H9 (cell line): ENCODE results near the gene E2F4. TPM values are rescaled to one million over a fixed set of nuclear protein-coding genes. Genes with fewer than 3 reads are reported as not detected.

Source experiments
- DNase-seq: peaks from one replicate; pipeline ENCODE4 v3.0.0-alpha.2; 2017
- H2AFZ ChIP-seq: one replicate; pipeline ENCODE4 v1.6.1; 2013; ENCODE audit warnings: mild to moderate bottlenecking, low read length, control low read depth, moderate library complexity
- H2AK5ac ChIP-seq: 2 replicates; pipeline ENCODE4 v1.6.1; 2013; ENCODE audit warnings: low read length, control low read depth, mixed read lengths; ENCODE audit not compliant: insufficient read length
- H2BK120ac ChIP-seq: one replicate; pipeline ENCODE4 v1.6.1; 2013; ENCODE audit warnings: low read depth, mild to moderate bottlenecking, low read length, control low read depth, inconsistent platforms; ENCODE audit not compliant: poor library complexity, severe bottlenecking
- H2BK12ac ChIP-seq: 2 replicates; pipeline ENCODE4 v1.6.1; 2013; ENCODE audit warnings: low read length, control low read depth, mixed read lengths, low read depth; ENCODE audit not compliant: insufficient read length
- H2BK15ac ChIP-seq: 2 replicates; pipeline ENCODE4 v1.6.1; 2013; ENCODE audit warnings: low read depth, low read length, control low read depth
- H2BK20ac ChIP-seq: one replicate; pipeline ENCODE4 v1.6.1; 2013; ENCODE audit warnings: low read depth, mild to moderate bottlenecking, low read length, control low read depth, inconsistent platforms; ENCODE audit not compliant: poor library complexity, severe bottlenecking
- H2BK5ac ChIP-seq: 2 replicates; pipeline ENCODE4 v1.6.1; 2013; ENCODE audit warnings: low read length, control low read depth, mixed read lengths; ENCODE audit not compliant: insufficient read length
- H3K14ac ChIP-seq: 2 replicates; pipeline ENCODE4 v1.6.1; 2013; ENCODE audit warnings: low read length, control low read depth; ENCODE audit not compliant: insufficient read depth
- H3K18ac ChIP-seq: 2 replicates; pipeline ENCODE4 v1.6.1; 2013; ENCODE audit warnings: low read depth, mild to moderate bottlenecking, mixed read lengths, low read length, control low read depth; ENCODE audit not compliant: insufficient read length
- H3K23ac ChIP-seq: 2 replicates; pipeline ENCODE4 v1.6.1; 2013; ENCODE audit warnings: low read length, control low read depth, mixed read lengths, low read depth; ENCODE audit not compliant: insufficient read length
- H3K23me2 ChIP-seq: 2 replicates; pipeline ENCODE4 v1.6.1; 2013; ENCODE audit warnings: low read depth, mild to moderate bottlenecking, mixed read lengths, low read length, control low read depth; ENCODE audit not compliant: insufficient read length, poor library complexity, severe bottlenecking
- H3K27ac ChIP-seq: 2 replicates; pipeline ENCODE4 v1.5.1; 2013; ENCODE audit warnings: low read length, control low read depth, mixed read lengths, low read depth; ENCODE audit not compliant: insufficient read length
- H3K27me3 ChIP-seq: 2 replicates; pipeline ENCODE4 v1.6.1; 2013; ENCODE audit warnings: low read length, control low read depth, inconsistent platforms; ENCODE audit not compliant: insufficient read depth
- H3K4ac ChIP-seq: 2 replicates; pipeline ENCODE4 v1.6.1; 2013; ENCODE audit warnings: low read depth, mild to moderate bottlenecking, control low read depth, inconsistent platforms, low read length, moderate library complexity
- H3K4me1 ChIP-seq: 2 replicates; pipeline ENCODE4 v1.6.1; 2013; ENCODE audit warnings: low read length, control low read depth, inconsistent platforms; ENCODE audit not compliant: insufficient read depth
- H3K4me2 ChIP-seq: 2 replicates; pipeline ENCODE4 v1.6.1; 2013; ENCODE audit warnings: low read length, control low read depth, mixed read lengths; ENCODE audit not compliant: insufficient read length, insufficient read depth
- H3K56ac ChIP-seq: 2 replicates; pipeline ENCODE4 v1.6.1; 2013; ENCODE audit warnings: low read depth, mild to moderate bottlenecking, mixed read lengths, low read length, control low read depth; ENCODE audit not compliant: insufficient read length
- H3K79me1 ChIP-seq: 2 replicates; pipeline ENCODE4 v1.6.1; 2013; ENCODE audit warnings: low read depth, mild to moderate bottlenecking, moderate library complexity, low read length, control low read depth, inconsistent platforms; ENCODE audit not compliant: insufficient read depth, poor library complexity, severe bottlenecking
- H3K79me2 ChIP-seq: 2 replicates; pipeline ENCODE4 v1.6.1; 2013; ENCODE audit warnings: low read length, control low read depth, inconsistent platforms; ENCODE audit not compliant: insufficient read depth
- H3K9ac ChIP-seq: 2 replicates; pipeline ENCODE4 v1.6.1; 2013; ENCODE audit warnings: low read length, control low read depth, mixed read lengths; ENCODE audit not compliant: insufficient read length; ENCODE audit errors: extremely low read depth
- H3K9me3 ChIP-seq: one replicate; pipeline ENCODE4 v1.6.1; 2013; ENCODE audit warnings: low read depth, low read length, inconsistent platforms; ENCODE audit not compliant: control insufficient read depth
- H3T11ph ChIP-seq: one replicate; pipeline ENCODE4 v1.6.1; 2013; ENCODE audit warnings: mild to moderate bottlenecking, low read length, control low read depth, inconsistent platforms
- H4K20me1 ChIP-seq: one replicate; pipeline ENCODE4 v1.6.1; 2013; ENCODE audit not compliant: control insufficient read depth, insufficient read length, insufficient read depth
- H4K5ac ChIP-seq: 2 replicates; pipeline ENCODE4 v1.6.1; 2013; ENCODE audit warnings: low read depth, mild to moderate bottlenecking, mixed read lengths, low read length, control low read depth; ENCODE audit not compliant: insufficient read length
- H4K8ac ChIP-seq: replicated peaks from 2 replicates; pipeline ENCODE4 v1.6.1; 2013; ENCODE audit warnings: low read length, control low read depth, mixed read lengths, low read depth; ENCODE audit not compliant: insufficient read length
- H4K91ac ChIP-seq: 2 replicates; pipeline ENCODE4 v1.6.1; 2013; ENCODE audit warnings: low read depth, mild to moderate bottlenecking, moderate library complexity, mixed read lengths, low read length, control low read depth; ENCODE audit not compliant: insufficient read length
- H3K27ac Mint-ChIP-seq, 3 experiments: 2 replicates in 2 of 3; 3 replicates in 1 of 3; pipeline ENCODE4 v1.8.0; 2020 to 2021; ENCODE audit warnings: mixed read lengths in 3 of 3, mild to moderate bottlenecking in 1 of 3, moderate library complexity in 1 of 3
- H3K27me3 Mint-ChIP-seq: 2 replicates; pipeline ENCODE4 v1.8.0; 2021; ENCODE audit warnings: low read depth, mild to moderate bottlenecking, moderate library complexity, mixed read lengths
- H3K36me3 Mint-ChIP-seq, 3 experiments: 2 replicates in 2 of 3; 3 replicates in 1 of 3; pipeline ENCODE4 v1.8.0; 2020 to 2021; ENCODE audit warnings: low read depth in 3 of 3, mixed read lengths in 3 of 3; ENCODE audit not compliant: insufficient read depth in 1 of 3
- H3K4me1 Mint-ChIP-seq, 2 experiments: 2 replicates each; pipeline ENCODE4 v1.8.0; 2020; ENCODE audit warnings: mixed read lengths in 2 of 2
- H3K4me3 Mint-ChIP-seq, 2 experiments: 2 replicates in 1 of 2; 3 replicates in 1 of 2; pipeline ENCODE4 v1.8.0; 2020 to 2021; ENCODE audit warnings: mild to moderate bottlenecking in 2 of 2, mixed read lengths in 2 of 2, moderate library complexity in 1 of 2
- H3K9me3 Mint-ChIP-seq, 2 experiments: 2 replicates in 1 of 2; 3 replicates in 1 of 2; pipeline ENCODE4 v1.8.0; 2020; ENCODE audit warnings: mild to moderate bottlenecking in 2 of 2, mixed read lengths in 2 of 2, moderate library complexity in 1 of 2
- WGBS: extraction: QIAGEN DNeasy Blood & Tissue Kit; methylation state at CpG from one replicate; pipeline ENCODE4 v1.1.7; 2013; ENCODE audit warnings: missing lambda C conversion rate, low lambda C conversion rate, mixed read lengths; ENCODE audit not compliant: insufficient read length; ENCODE audit errors: extremely low coverage; 5-methylcytosine and 5-hydroxymethylcytosine counted together
- total RNA-seq: library from RNA; stranded (reverse); gene quantifications from 2 replicates; pipeline ENCODE4 v1.2.1, GENCODE V29; 2021
- TF ChIP-seq, protein P1 (sequence below): fragments of 200-600 bp; sonication (generic); conservative IDR thresholded peaks from 3 replicates; pipeline ENCODE4 v1.8.0; 2021; ENCODE audit warnings: antibody characterized with exemption, mild to moderate bottlenecking

E2F4 gene
- total RNA-seq, 1 experiment from 2014 or later, result 116 TPM

DNA sequence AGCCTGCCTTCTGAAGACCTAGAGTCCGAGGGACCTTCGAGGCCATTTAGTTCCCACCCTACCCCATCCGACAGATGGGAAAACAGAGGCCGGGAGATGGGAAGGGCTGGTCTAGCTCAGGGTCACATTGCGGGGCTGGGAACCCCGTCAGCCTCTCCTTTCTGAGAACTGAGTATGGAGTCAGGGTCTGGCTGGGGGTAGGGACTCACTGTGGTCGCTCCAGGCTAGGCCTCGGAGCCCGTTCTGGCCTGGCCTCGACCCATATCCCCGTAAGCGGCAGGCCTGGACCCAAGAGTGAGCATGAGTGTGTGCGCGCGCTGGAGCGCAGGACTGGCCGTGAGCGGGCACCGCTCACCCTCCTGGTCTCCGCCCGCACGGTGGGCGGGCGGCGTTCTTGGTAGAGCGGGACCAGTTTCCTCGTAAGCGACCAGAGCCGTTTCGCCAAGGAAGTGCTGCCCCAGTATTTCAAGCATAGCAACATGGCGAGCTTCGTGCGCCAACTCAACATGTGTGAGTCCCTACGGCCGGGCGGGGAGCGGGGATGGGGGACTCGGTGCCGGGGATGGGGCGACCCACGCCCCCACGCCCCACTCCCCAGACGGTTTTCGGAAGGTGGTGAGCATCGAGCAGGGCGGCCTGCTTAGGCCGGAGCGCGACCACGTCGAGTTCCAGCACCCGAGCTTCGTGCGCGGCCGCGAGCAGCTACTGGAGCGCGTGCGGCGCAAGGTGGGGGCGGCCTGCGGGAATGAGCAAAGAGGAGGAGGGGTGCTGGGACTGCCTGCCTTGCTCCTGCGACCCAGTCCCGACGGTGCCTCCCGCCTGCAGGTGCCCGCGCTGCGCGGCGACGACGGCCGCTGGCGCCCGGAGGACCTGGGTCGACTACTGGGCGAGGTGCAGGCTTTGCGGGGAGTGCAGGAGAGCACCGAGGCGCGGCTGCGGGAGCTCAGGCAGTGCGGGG lies 26.6 kb upstream of the E2F4 start:
- Mint-ChIP-seq H3K4me3 (peak overlapping the region; percentile 10 to 68; a peak in 3 of 5 replicates), H3K27ac (no peak overlapping the region), H3K9me3 (peaks cover 3 to 6% of the 10 kb centered on the region in 2 experiments; a peak in 3 of 5 replicates), H3K4me1 (peaks cover 14 to 52% of the 10 kb centered on the region in 2 experiments), H3K27me3 (peaks cover 94% of the 10 kb centered on the region), H3K36me3 (no peaks in the 10 kb centered on the region; a peak in 1 of 7 replicates)
- no peak for DNase-seq
- Histone ChIP-seq H2BK5ac (no peak overlapping the region), H3K4ac (no peak overlapping the region), H3K4me1 (no peaks in the 10 kb centered on the region), H3K23ac (no peak overlapping the region), H2BK120ac (no peak overlapping the region), H3K27ac (no peak overlapping the region), H3K27me3 (peaks cover 87% of the 10 kb centered on the region), H4K5ac (no peak overlapping the region), H3K9ac (no peak overlapping the region), H3K79me1 (no peaks in the 10 kb centered on the region), H3T11ph (no peak overlapping the region), H2BK15ac (no peak overlapping the region), H4K91ac (no peak overlapping the region), H4K8ac (no peak overlapping the region), H2BK20ac (no peak overlapping the region), H3K4me2 (peak overlapping the region; percentile 13), H4K20me1 (no peaks in the 10 kb centered on the region), H3K79me2 (no peaks in the 10 kb centered on the region), H3K9me3 (no peaks in the 10 kb centered on the region), H2AK5ac (no peak overlapping the region), H2BK12ac (no peak overlapping the region), H3K14ac (no peak overlapping the region), H2AFZ (no peak overlapping the region), H3K56ac (no peak overlapping the region), H3K18ac (no peak overlapping the region), H3K23me2 (peaks cover 14% of the 10 kb centered on the region)
- no CpG with 5 or more reads among the region's 85 CpGs for WGBS
- TF ChIP-seq, protein P1, sequence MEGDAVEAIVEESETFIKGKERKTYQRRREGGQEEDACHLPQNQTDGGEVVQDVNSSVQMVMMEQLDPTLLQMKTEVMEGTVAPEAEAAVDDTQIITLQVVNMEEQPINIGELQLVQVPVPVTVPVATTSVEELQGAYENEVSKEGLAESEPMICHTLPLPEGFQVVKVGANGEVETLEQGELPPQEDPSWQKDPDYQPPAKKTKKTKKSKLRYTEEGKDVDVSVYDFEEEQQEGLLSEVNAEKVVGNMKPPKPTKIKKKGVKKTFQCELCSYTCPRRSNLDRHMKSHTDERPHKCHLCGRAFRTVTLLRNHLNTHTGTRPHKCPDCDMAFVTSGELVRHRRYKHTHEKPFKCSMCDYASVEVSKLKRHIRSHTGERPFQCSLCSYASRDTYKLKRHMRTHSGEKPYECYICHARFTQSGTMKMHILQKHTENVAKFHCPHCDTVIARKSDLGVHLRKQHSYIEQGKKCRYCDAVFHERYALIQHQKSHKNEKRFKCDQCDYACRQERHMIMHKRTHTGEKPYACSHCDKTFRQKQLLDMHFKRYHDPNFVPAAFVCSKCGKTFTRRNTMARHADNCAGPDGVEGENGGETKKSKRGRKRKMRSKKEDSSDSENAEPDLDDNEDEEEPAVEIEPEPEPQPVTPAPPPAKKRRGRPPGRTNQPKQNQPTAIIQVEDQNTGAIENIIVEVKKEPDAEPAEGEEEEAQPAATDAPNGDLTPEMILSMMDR, result no peak
